ENCODE data around the gene PCMT1. TPM values are rescaled to one million over a fixed set of nuclear protein-coding genes. Genes with fewer than 3 reads are reported as not detected.

PCMT1 gene
- total and polyA plus RNA-seq, 7 donors, result 124 to 613 (median 161) TPM

DNA sequence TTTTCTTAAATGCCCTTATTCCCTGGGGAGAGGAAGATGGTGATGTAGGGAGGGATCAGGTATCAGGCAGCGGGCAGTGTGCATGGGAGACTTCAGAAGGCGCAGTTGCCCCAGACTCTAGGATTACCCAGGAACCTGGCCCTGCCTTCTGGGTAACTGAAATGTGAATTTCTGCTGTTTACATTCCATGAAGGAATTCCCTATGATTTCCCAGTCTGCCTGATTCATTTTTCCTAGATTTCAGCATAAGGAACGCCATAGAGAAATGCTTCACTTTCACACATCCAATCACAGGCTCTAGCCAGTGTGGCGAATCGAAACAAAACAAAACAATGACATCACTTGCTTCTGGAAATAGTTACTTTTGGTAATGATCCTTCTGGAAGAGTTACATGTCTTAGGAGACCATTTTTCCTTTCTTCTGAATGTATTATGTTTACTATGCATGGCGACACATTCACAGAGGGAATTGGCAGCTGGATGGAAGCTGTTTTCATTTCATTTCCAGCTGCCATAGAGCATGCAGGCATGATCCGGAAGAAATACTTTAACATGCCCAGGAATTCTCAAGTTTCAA is 81.3 kb downstream of the PCMT1 start:
- Histone ChIP-seq H3K27ac (no peak overlapping the region), H3K36me3 (ENCODE audit: insufficient read depth in 1 of 2, low read depth in 1 of 2) (peaks cover 0 to 49% of the 10 kb centered on the region in 2 donors), H3K9me3 (no peaks in the 10 kb centered on the region), H3K4me1 (no peaks in the 10 kb centered on the region), H3K4me3 (no peak overlapping the region), H3K27me3 (ENCODE audit: insufficient read depth in 3 of 3, low read length in 2 of 3) (no peaks in the 10 kb centered on the region)
- DNase-seq, result no peak
- WGBS, 3 donors, result 42 to 65% (median 47%) methylated on average over 7 of the region's 7 CpGs
- TF ChIP-seq, protein P1, sequence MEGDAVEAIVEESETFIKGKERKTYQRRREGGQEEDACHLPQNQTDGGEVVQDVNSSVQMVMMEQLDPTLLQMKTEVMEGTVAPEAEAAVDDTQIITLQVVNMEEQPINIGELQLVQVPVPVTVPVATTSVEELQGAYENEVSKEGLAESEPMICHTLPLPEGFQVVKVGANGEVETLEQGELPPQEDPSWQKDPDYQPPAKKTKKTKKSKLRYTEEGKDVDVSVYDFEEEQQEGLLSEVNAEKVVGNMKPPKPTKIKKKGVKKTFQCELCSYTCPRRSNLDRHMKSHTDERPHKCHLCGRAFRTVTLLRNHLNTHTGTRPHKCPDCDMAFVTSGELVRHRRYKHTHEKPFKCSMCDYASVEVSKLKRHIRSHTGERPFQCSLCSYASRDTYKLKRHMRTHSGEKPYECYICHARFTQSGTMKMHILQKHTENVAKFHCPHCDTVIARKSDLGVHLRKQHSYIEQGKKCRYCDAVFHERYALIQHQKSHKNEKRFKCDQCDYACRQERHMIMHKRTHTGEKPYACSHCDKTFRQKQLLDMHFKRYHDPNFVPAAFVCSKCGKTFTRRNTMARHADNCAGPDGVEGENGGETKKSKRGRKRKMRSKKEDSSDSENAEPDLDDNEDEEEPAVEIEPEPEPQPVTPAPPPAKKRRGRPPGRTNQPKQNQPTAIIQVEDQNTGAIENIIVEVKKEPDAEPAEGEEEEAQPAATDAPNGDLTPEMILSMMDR (IDR thresholded peaks at IDR 0.05), result no peak
- intact Hi-C loops (cut with DNase I), result loop anchor here (5.0 kb wide), 2 partner anchors 36 to 186 kb away; no protein-coding TSS in a partner anchor
- peak in 1 of 4 donors; percentile 45 for ATAC-seq

DNA sequence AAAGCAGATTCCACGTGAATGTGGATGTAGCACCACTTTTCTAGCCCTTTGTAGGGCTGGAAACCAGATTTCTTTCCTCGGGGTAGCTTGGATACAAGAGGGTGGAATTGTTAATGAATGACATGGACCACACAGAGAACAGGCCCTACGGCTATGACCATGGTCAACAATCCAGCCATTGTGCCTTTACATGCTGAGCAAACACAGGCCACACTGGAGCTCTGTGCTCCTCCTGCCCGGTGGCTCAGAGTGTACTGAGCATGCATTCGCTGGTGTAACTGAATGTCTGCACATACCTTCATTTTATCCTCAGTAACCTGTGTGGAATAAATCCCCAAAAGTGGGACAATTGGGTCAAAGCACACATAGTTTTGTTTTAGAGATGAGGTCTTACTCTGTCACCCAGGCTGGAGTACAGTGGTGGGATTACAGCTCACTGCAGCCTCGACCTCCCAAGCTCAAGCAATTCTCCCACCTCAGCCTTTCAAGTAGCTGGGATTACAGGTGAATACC is 81.8 kb downstream of the PCMT1 start:
- TF ChIP-seq, protein P1 (IDR thresholded peaks at IDR 0.05), result no peak
- no peaks in the 10 kb centered on the region for H3K4me1 ChIP-seq
- no peaks in the 10 kb centered on the region for H3K9me3 ChIP-seq
- intact Hi-C loops (cut with DNase I), result loop anchor here (5.0 kb wide), 2 partner anchors 36 to 186 kb away; no protein-coding TSS in a partner anchor
- H3K27ac ChIP-seq, result no peak overlapping the region
- ATAC-seq, result no peak
- no peak overlapping the region for H3K4me3 ChIP-seq
- H3K36me3 ChIP-seq (ENCODE audit: insufficient read depth in 1 of 2, low read depth in 1 of 2), result peaks cover 0 to 49% of the 10 kb centered on the region in 2 donors
- DNase-seq, result no peak
- H3K27me3 ChIP-seq (ENCODE audit: insufficient read depth in 3 of 3, low read length in 2 of 3), result no peaks in the 10 kb centered on the region
- 64 to 71% (median 69%) methylated on average over 6 of the region's 6 CpGs for WGBS, 3 donors

DNA sequence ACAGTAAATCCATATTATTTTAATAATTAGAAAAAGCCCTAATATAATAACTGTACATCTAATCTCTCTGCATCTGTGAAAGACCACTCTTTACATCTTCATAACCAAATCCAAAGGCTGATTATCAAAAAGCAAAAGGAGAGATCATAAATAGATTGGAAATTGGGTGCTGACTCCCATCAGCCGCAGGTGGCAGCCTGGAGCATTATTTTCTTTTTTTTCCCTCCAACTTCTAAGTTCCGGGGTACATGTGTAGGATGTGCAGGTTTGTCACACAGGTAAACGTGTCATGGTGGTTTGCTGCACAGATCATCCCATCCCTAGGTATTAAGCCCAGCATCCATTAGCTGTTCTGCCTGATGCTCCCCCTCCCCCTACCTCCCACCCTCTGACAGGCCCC is 84.1 kb downstream of the PCMT1 start:
- ATAC-seq (no peak), DNase-seq (no peak)
- WGBS, 3 donors, result 95 to 98% (median 97%) methylated on average over 3 of the region's 3 CpGs
- Histone ChIP-seq H3K4me3 (no peak overlapping the region), H3K4me1 (no peaks in the 10 kb centered on the region), H3K27ac (no peak overlapping the region), H3K36me3 (ENCODE audit: insufficient read depth in 1 of 2, low read depth in 1 of 2) (peaks cover 0 to 57% of the 10 kb centered on the region in 2 donors), H3K27me3 (ENCODE audit: insufficient read depth in 3 of 3, low read length in 2 of 3) (no peaks in the 10 kb centered on the region), H3K9me3 (no peaks in the 10 kb centered on the region)
- TF ChIP-seq, protein P1 (IDR thresholded peaks at IDR 0.05), result no peak
- intact Hi-C loops (cut with DNase I), result loop anchor here (2.0 to 5.0 kb wide), 3 partner anchors 34 to 184 kb away; no protein-coding TSS in a partner anchor

DNA sequence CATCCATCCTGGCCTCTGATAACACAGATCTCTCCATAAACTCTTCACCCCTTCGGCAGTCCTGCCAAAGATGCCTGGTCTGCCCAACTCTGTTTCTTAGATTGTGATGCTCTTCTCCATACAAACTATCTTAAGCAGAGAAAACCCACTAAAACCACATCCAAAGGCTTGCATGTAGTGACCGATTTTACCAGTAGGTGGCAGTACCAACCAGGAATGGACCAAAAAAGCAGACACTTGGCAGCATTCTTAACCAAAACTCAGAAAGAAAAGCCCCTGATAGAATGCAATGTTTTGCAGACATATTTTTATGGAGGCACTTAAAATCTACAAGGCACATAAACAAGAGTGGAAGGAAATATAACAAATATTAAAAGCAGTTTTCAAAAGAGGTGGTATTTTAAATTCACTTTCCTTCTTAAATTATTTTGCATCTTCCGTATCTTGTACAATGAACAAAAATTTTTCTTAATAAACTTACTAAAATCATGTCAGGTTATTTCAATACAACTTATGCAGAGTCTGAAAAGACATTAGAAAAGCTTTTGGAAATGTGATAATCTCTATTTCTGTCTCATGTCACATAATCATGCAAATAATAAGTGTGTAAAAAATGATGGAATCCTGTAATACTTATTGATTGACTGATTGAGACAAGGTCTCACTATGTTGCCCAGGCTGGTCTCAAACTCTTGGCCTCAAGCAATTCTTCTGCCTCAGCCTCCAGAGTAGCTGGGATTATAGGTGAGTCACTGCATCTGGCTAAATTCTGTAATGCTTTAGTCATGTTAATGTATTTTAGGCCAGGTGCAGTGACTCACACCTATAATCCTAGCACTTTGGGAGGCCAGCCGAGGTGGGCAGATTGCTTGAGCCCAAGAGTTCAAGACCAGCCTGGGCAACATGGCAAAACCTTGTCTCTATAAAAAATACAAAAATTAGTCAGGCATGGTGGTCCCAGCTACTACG is 85.3 kb downstream of the PCMT1 start:
- no peak overlapping the region for H3K27ac ChIP-seq
- DNase-seq (no peak), ATAC-seq (peak; percentile 62 to 83 (median 76))
- intact Hi-C loops (cut with DNase I), result loop anchor here (2.0 to 5.0 kb wide), 3 partner anchors 33 to 183 kb away; no protein-coding TSS in a partner anchor
- H3K4me3 ChIP-seq, result no peak overlapping the region
- peaks cover 0 to 53% of the 10 kb centered on the region in 2 donors for H3K36me3 ChIP-seq (ENCODE audit: insufficient read depth in 1 of 2, low read depth in 1 of 2)
- no peaks in the 10 kb centered on the region for H3K4me1 ChIP-seq
- no peaks in the 10 kb centered on the region for H3K27me3 ChIP-seq (ENCODE audit: insufficient read depth in 3 of 3, low read length in 2 of 3)
- WGBS, 3 donors, result 49 to 56% (median 51%) methylated on average over 5 of the region's 5 CpGs
- TF ChIP-seq, protein P1 (IDR thresholded peaks at IDR 0.05), result peak; percentile 94
- no peaks in the 10 kb centered on the region for H3K9me3 ChIP-seq
